HepG2 (cell line): ENCODE measurements around the gene ATIC. TPM values are rescaled to one million over a fixed set of nuclear protein-coding genes. Genes with fewer than 3 reads are reported as not detected.
A peak's percentile ranks its signal among the peaks of the same experiment; 100 is the strongest.

ENCODE experiments used
- ATAC-seq: fragments of 200-7000 bp; cut with Tn5 transposase; 3 replicates; pipeline ENCODE4 v1.9.1; 2020; ENCODE audit warnings: mild to moderate bottlenecking, moderate library complexity
- BruUV-seq: library from RNA; stranded (reverse); fragments of 400-500 nt; replicated peaks from 2 replicates; lab custom pipeline; 2021; lab: Mats Ljungman, UMichigan
- CTCF ChIA-PET: fragments of 300-600 bp; formaldehyde crosslinking; extraction: SDS; loops from one replicate; lab custom pipeline; 2021; ENCODE audit warnings: low total read pairs, inconsistent platforms, low intra/inter-chr PET ratio; lab: Yijun Ruan, JAX
- POLR2A ChIA-PET: fragments of 350-600 bp; sonication (Branson Sonifier 250); formaldehyde crosslinking; loops from one replicate; lab custom pipeline; 2020; ENCODE audit warnings: antibody characterized with exemption, inconsistent platforms; lab: Yijun Ruan, JAX
- DNase-seq: peaks from one replicate; pipeline ENCODE4 v3.0.0-alpha.2; 2015; ENCODE audit warnings: low spot score
- FAIRE-seq: peaks from 3 replicates; lab custom pipeline; 2011; peaks lifted over from hg19 to GRCh38; lab: Jason Lieb, UNC
- H2AFZ ChIP-seq: one replicate; pipeline ENCODE4 v1.6.1; 2011; ENCODE audit warnings: low read length, inconsistent platforms
- H3K27ac ChIP-seq: fragments of 300-600 bp; 3 replicates; pipeline ENCODE4 v1.8.0; 2011; ENCODE audit warnings: mixed run types, mild to moderate bottlenecking, mixed read lengths, low read length, inconsistent platforms; ENCODE audit not compliant: insufficient read depth; ENCODE audit errors: extremely low read length
- H3K27me3 ChIP-seq, 2 experiments: fragments of 200-600 bp in 1 of 2; 2 replicates in 1 of 2; 3 replicates in 1 of 2; pipeline versions ENCODE4 v1.6.0 to v1.8.0; 2011; ENCODE audit warnings: low read length in 2 of 2, mild to moderate bottlenecking in 2 of 2, moderate library complexity in 2 of 2, inconsistent platforms in 1 of 2; ENCODE audit not compliant: insufficient read depth in 2 of 2, control insufficient read depth in 1 of 2
- H3K36me3 ChIP-seq, 2 experiments: fragments of 200-600 bp in 1 of 2; replicated peaks in 1 of 2; 2 replicates in 1 of 2; 3 replicates in 1 of 2; pipeline versions ENCODE4 v1.5.1 to v1.8.0; 2011; ENCODE audit warnings: low read length in 2 of 2, inconsistent platforms in 1 of 2; ENCODE audit not compliant: insufficient read depth in 2 of 2, control insufficient read depth in 1 of 2
- H3K4me1 ChIP-seq: 2 replicates; pipeline ENCODE4 v1.5.1; 2012; ENCODE audit warnings: low read length, inconsistent platforms; ENCODE audit not compliant: insufficient read depth
- H3K4me2 ChIP-seq: 2 replicates; pipeline ENCODE4 v1.6.0; 2011; ENCODE audit warnings: low read depth, low read length, inconsistent platforms
- H3K4me3 ChIP-seq, 3 experiments: fragments of 200-600 bp in 1 of 3; sonication (generic), shearing (Covaris generic) in 1 of 3; replicated peaks in 1 of 3; 2 replicates each; pipeline ENCODE4 v1.5.1; 2011 to 2016; ENCODE audit warnings: low read length in 3 of 3, inconsistent platforms in 2 of 3, low read depth in 2 of 3, mild to moderate bottlenecking in 2 of 3, control low read depth in 1 of 3, mixed read lengths in 1 of 3; ENCODE audit not compliant: insufficient read depth in 1 of 3
- H3K79me2 ChIP-seq: one replicate; pipeline ENCODE4 v1.6.1; 2011; ENCODE audit warnings: low read length, inconsistent platforms; ENCODE audit not compliant: insufficient read depth
- H3K9ac ChIP-seq: 2 replicates; pipeline ENCODE4 v1.6.0; 2011; ENCODE audit warnings: mild to moderate bottlenecking, low read depth, low read length, inconsistent platforms; ENCODE audit not compliant: insufficient read depth
- H3K9me3 ChIP-seq: 2 replicates; pipeline ENCODE4 v1.5.1; 2012; ENCODE audit warnings: mild to moderate bottlenecking, low read length
- H4K20me1 ChIP-seq: 2 replicates; pipeline ENCODE4 v1.6.0; 2011; ENCODE audit warnings: inconsistent platforms, mild to moderate bottlenecking, low read length, moderate library complexity; ENCODE audit not compliant: insufficient read depth
- IRF1 ChIP-seq: sonication (generic); formaldehyde crosslinking; IDR thresholded peaks from 2 replicates; pipeline ENCODE4 v1.4.0; 2020; ENCODE audit warnings: low read depth, mild to moderate bottlenecking, missing genetic modification reagents
- KLF11 ChIP-seq: IDR thresholded peaks from 2 replicates; pipeline ENCODE4 v1.6.1; 2016; ENCODE audit warnings: missing compliant biosample characterization
- LCORL ChIP-seq, 2 experiments: fragments of 450-650 bp in 1 of 2; sonication (generic) in 1 of 2; formaldehyde crosslinking in 1 of 2; IDR thresholded peaks; 2 replicates each; pipeline versions ENCODE4 v1.5.0 to v1.6.1; 2017 to 2020; ENCODE audit warnings: antibody characterized with exemption in 1 of 2, missing genetic modification reagents in 1 of 2
- RBFOX2 ChIP-seq: fragments of 200-400 bp; formaldehyde crosslinking; IDR thresholded peaks from 2 replicates; pipeline ENCODE4 v1.6.1; 2017; ENCODE audit warnings: low read depth, mild to moderate bottlenecking, low read length
- ZBTB40 ChIP-seq, 2 experiments: fragments of 450-650 bp in 1 of 2; sonication (generic) in 1 of 2; formaldehyde crosslinking in 1 of 2; IDR thresholded peaks; 2 replicates each; pipeline versions ENCODE4 v1.6.1 to v1.8.0; 2016 to 2022; ENCODE audit warnings: antibody characterized with exemption in 1 of 2, mild to moderate bottlenecking in 1 of 2, missing genetic modification reagents in 1 of 2
- ZNF253 ChIP-seq: sonication (generic); formaldehyde crosslinking; IDR thresholded peaks from 2 replicates; pipeline ENCODE4 v1.8.0; 2022; ENCODE audit warnings: mild to moderate bottlenecking, missing genetic modification reagents, borderline replicate concordance
- ZNF543 ChIP-seq: sonication (generic); formaldehyde crosslinking; IDR thresholded peaks from 2 replicates; pipeline ENCODE4 v1.4.0; 2020; ENCODE audit warnings: mild to moderate bottlenecking, missing genetic modification reagents
- ZNF800 ChIP-seq: sonication (generic); formaldehyde crosslinking; IDR thresholded peaks from 2 replicates; pipeline ENCODE4 v1.4.0; 2020; ENCODE audit warnings: missing genetic modification reagents
- ZSCAN25 ChIP-seq: sonication (generic); formaldehyde crosslinking; IDR thresholded peaks from 2 replicates; pipeline ENCODE4 v1.8.0; 2022; ENCODE audit warnings: mild to moderate bottlenecking, missing genetic modification reagents
- WGBS: methylation state at CpG from one replicate; pipeline ENCODE4 v1.1.6; 2017; ENCODE audit warnings: low lambda C conversion rate; 5-methylcytosine and 5-hydroxymethylcytosine counted together
- in situ Hi-C: cut with HindIII; loops from 2 replicates; pipeline ENCODE4 v1.10.0; 2017; ENCODE audit warnings: low pct_unique_long_range_greater_than_20kb; ENCODE audit not compliant: extremely low pct_ligation_motif_present
- intact Hi-C: fragments of 100-400 bp; cut with micrococcal nuclease; formaldehyde crosslinking; loops from one replicate; pipeline ENCODE4 v1.10.0; 2022; ENCODE audit not compliant: unreplicated experiment
- polyA plus RNA-seq, 8 experiments: library from polyadenylated mRNA; depleted of rRNA in 3 of 8; stranded (reverse) in 7 of 8; unstranded in 1 of 8; fragments of >200 nt; fragmentation: Illumina TruSeq in 4 of 8; extraction: Trizol in 4 of 8; gene quantifications; 2 replicates each; pipeline versions ENCODE4 v1.2.1 to v1.2.3, GENCODE V29; 2011 to 2016; ENCODE audit warnings: low read depth in 4 of 8, missing spikeins in 1 of 8, mixed read lengths in 1 of 8; ENCODE audit not compliant: insufficient read depth in 1 of 8
- total RNA-seq, 5 experiments: library from RNA; depleted of rRNA; stranded (reverse); fragments of >200 nt; fragmentation: Illumina TruSeq; extraction: Trizol; gene quantifications; 2 replicates each; pipeline ENCODE4 v1.2.3, GENCODE V29; 2016; ENCODE audit warnings: low read depth in 1 of 5

ATIC gene
- total and polyA plus RNA-seq, 2 of the 13 experiments (the other 11 are each of a cell fraction or from before 2014, with no cell fraction given) = 89.8 to 146 TPM

- H3K36me3 ChIP-seq = peaks cover 43 to 99% of the 10 kb centered on the region in 2 experiments
- no peak for TF ChIP-seq ZNF253
- no peak for TF ChIP-seq IRF1 (CRISPR knock-in tag)
- no peak for TF ChIP-seq ZSCAN25
- TF ChIP-seq RBFOX2 = 0 out of 2 replicates have a peak, but pooled peaks have one; percentile 12
- TF ChIP-seq ZNF543 = no peak
- 0 out of 2 replicates have a peak, but pooled peaks have one; percentile 50 for TF ChIP-seq ZNF800 (CRISPR knock-in tag)
- TF ChIP-seq KLF11 (CRISPR knock-in tag) = no peak
- no peak for TF ChIP-seq ZBTB40 (IDR thresholded peaks at IDR 0.05)
- 0 out of 2 replicates have a peak, but pooled peaks have one; percentile 28 for TF ChIP-seq ZBTB40 (CRISPR knock-in tag; IDR thresholded peaks at IDR 0.05)
- TF ChIP-seq LCORL (IDR thresholded peaks at IDR 0.05) = no peak
- no peak for TF ChIP-seq LCORL (CRISPR knock-in tag; IDR thresholded peaks at IDR 0.05)
Measured at GRCh38 chr2:215371915-215372897, 60.3 kb downstream of the ATIC start.

More at GRCh38 chr2:215371915-215372897, 60.3 kb downstream of the ATIC start:
- Histone ChIP-seq H3K4me1 (no peaks in the 10 kb centered on the region), H3K9me3 (no peaks in the 10 kb centered on the region), H2AFZ (no peak overlapping the region), H3K4me3 (no peak overlapping the region), H3K27me3 (no peaks in the 10 kb centered on the region), H3K27ac (no peak overlapping the region), H3K4me2 (no peak overlapping the region), H3K79me2 (no peaks in the 10 kb centered on the region), H3K9ac (no peak overlapping the region), H4K20me1 (peaks cover 9% of the 10 kb centered on the region)
- peak; percentile 27 for ATAC-seq
- CTCF ChIA-PET = no interaction called here
- POLR2A ChIA-PET = interaction anchor here (0.6 to 1.2 kb wide), 2 partner anchors 10 to 231 kb away, joined by 3 to 4 read pairs; no protein-coding TSS in a partner anchor
- no peak for FAIRE-seq
- intact Hi-C loops (no loop called here), in situ Hi-C loops (no loop called here)
- WGBS = 96% methylated on average over 14 of the region's 14 CpGs
- no peak for DNase-seq
- BruUV-seq = TSS peak; percentile 0
